ENCODE measurements around the gene TRMT11.

TRMT11 gene

DNA sequence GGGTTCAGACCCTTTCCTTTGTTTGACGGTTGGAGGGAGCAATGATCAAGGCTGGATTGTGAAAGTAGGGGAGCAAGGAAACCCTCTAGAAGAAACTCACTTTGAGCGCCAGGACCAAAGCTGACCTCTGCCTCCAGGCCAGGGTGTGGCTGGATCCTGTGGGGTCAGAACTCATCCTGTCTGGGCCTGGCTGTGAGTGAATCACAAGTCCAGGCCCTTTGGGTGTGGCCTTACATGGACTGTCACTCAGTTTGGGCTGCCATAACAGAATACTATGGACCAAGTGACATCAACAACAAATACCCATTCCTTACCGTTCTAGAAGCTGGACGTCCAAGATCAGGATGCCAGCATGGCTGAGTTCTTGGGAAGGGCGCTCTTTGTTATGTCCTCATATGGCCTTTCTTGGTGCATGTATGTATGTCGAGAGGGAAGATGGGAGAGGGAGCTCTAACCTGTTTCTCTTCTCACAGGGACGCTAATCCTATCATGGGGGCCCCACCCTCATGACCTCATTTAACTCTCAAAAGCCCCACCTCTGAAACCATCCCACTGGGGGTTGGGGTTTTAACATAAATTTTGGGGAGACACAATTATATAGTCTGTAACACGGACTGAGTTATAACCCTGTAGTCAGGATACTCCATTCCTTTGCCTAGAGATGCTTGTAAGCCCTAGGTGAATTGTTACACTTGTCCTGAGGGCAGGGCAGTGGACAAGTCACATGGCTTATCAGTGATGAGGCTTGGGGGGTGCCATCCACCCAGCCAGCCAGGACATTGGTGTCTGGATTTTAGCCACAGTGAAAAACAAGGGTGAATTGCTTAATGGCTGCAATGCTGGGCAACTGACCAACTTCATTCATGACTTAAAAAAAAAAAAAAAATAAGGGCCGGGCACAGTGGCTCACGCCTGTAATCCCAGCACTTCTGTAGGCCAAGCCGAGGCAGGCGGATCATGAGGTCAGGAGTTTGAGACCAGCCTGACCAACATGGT, 80.0 kb downstream of the TRMT11 start:
- TF ChIP-seq, protein P1, sequence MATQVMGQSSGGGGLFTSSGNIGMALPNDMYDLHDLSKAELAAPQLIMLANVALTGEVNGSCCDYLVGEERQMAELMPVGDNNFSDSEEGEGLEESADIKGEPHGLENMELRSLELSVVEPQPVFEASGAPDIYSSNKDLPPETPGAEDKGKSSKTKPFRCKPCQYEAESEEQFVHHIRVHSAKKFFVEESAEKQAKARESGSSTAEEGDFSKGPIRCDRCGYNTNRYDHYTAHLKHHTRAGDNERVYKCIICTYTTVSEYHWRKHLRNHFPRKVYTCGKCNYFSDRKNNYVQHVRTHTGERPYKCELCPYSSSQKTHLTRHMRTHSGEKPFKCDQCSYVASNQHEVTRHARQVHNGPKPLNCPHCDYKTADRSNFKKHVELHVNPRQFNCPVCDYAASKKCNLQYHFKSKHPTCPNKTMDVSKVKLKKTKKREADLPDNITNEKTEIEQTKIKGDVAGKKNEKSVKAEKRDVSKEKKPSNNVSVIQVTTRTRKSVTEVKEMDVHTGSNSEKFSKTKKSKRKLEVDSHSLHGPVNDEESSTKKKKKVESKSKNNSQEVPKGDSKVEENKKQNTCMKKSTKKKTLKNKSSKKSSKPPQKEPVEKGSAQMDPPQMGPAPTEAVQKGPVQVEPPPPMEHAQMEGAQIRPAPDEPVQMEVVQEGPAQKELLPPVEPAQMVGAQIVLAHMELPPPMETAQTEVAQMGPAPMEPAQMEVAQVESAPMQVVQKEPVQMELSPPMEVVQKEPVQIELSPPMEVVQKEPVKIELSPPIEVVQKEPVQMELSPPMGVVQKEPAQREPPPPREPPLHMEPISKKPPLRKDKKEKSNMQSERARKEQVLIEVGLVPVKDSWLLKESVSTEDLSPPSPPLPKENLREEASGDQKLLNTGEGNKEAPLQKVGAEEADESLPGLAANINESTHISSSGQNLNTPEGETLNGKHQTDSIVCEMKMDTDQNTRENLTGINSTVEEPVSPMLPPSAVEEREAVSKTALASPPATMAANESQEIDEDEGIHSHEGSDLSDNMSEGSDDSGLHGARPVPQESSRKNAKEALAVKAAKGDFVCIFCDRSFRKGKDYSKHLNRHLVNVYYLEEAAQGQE (IDR thresholded peaks at IDR 0.05; ENCODE audit: insufficient read depth in 1 of 2, low read depth in 2 of 2, low read length in 2 of 2), result no peak
- TF ChIP-seq POLR2AphosphoS5 (IDR thresholded peaks at IDR 0.05; ENCODE audit: low read depth, low read length) (no peak), FOXP2 (optimal IDR thresholded peaks at IDR 0.05; ENCODE audit: borderline replicate concordance, extremely low read depth, extremely low read length, insufficient read depth) (no peak), TAF1 (IDR thresholded peaks at IDR 0.05; ENCODE audit: borderline replicate concordance, insufficient read depth, low read length) (no peak), SIN3A (IDR thresholded peaks at IDR 0.05; ENCODE audit: borderline replicate concordance, insufficient read depth, low read length) (no peak)

DNA sequence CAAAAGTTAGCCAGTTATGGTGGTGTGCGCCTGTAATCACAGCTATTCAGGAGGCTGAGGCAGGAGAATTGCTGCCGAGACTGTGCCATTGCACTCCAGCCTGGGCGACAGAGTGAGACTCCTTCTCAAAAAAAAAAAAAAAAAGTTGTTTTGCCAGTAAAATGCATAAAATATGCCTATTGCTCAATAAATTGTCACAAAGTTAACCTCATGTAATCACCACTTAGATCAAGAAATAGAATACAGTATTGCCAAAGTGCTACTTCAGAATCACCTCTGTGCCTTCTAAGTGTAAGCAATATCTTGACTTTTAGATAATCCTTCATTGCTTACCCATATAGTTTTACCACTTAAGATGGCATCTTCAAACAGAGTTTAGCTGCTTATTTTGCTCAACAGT, 80.7 kb downstream of the TRMT11 start:
- TF ChIP-seq SIN3A (IDR thresholded peaks at IDR 0.05; ENCODE audit: borderline replicate concordance, insufficient read depth, low read length), result no peak
- TF ChIP-seq FOXP2 (optimal IDR thresholded peaks at IDR 0.05; ENCODE audit: borderline replicate concordance, extremely low read depth, extremely low read length, insufficient read depth), result no peak
- TF ChIP-seq TAF1 (IDR thresholded peaks at IDR 0.05; ENCODE audit: borderline replicate concordance, insufficient read depth, low read length), result no peak

DNA sequence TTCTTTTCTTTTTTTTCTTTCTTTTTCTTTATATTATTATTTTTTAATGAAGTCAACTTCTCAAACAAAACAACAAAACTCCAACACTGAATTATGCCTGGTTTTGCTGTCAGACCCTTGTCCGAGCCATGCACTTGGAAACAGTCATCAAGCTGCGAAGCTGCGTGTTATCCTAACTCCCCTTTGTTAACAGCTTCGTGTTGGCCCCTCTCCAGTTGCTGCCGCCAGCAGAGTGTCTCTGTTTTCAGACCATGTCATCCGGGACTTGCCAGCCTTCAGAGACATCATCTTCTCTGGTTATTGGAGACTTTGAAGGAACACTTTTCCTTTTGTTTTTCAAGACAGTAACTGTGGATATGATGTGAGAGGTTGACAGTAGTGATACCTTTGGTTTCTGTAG, 83.1 kb downstream of the TRMT11 start:
- TF ChIP-seq TAF1 (IDR thresholded peaks at IDR 0.05; ENCODE audit: borderline replicate concordance, insufficient read depth, low read length) (no peak), SIN3A (IDR thresholded peaks at IDR 0.05; ENCODE audit: borderline replicate concordance, insufficient read depth, low read length) (no peak), FOXP2 (optimal IDR thresholded peaks at IDR 0.05; ENCODE audit: borderline replicate concordance, extremely low read depth, extremely low read length, insufficient read depth) (no peak)
- TF ChIP-seq, protein P1 (IDR thresholded peaks at IDR 0.05; ENCODE audit: insufficient read depth in 1 of 2, low read depth in 2 of 2, low read length in 2 of 2), result no peak

DNA sequence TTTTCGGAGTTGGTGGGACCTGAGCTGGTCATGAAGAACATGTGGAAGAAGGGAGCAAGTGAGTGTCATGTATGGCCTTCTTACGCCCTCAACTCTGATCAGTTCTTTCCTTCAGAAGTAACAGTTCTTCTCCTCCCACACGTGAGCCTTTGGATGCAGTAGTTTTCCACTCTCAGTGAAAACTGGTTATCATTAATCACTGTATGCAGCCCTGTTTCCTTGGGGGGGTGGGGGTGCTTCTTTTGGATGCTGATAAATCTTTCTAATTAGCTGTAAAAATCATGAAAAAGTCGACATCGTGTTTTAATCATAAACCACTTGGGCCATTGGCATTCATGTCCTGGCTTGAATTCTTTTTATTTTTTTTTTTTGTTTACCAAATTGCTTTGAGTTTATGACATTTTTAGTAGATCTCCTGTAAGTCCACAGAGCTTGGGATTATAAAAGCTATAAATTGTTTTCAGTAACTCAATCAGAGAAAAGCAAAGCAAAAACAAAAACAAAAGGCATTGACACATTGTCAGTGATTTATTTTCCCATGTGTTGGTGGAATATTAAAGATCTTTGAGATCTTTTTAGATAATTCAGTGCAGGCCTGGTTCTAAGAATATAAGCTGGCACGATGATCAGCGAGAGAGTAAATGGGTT, 84.8 kb downstream of the TRMT11 start:
- no peak for TF ChIP-seq SIN3A (IDR thresholded peaks at IDR 0.05; ENCODE audit: borderline replicate concordance, insufficient read depth, low read length)
- TF ChIP-seq FOXP2 (optimal IDR thresholded peaks at IDR 0.05; ENCODE audit: borderline replicate concordance, extremely low read depth, extremely low read length, insufficient read depth), result no peak
- TF ChIP-seq POLR2AphosphoS5 (IDR thresholded peaks at IDR 0.05; ENCODE audit: low read depth, low read length), result no peak
- no peak for TF ChIP-seq TAF1 (IDR thresholded peaks at IDR 0.05; ENCODE audit: borderline replicate concordance, insufficient read depth, low read length)
- TF ChIP-seq, protein P1 (IDR thresholded peaks at IDR 0.05; ENCODE audit: insufficient read depth in 1 of 2, low read depth in 2 of 2, low read length in 2 of 2), result no peak

DNA sequence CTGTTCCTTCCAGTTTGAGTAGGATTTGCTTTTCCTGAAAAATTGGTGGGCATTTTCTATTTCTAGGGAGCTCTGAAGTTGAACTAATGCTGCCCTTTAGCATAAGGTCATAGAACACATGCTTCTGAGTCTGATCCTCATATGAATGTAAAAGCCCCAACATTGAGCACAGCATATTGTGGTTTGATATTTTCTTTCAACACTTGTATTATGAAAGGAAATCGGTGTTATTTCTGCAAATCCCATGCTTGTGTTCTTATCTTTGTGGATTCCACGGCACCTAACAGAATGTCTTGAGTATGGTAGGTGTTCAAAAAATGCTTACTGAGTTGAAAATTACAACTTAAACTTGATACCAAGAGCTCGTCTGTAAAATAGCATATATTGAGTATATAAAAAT, 85.8 kb downstream of the TRMT11 start:
- TF ChIP-seq TAF1 (IDR thresholded peaks at IDR 0.05; ENCODE audit: borderline replicate concordance, insufficient read depth, low read length), result no peak
- no peak for TF ChIP-seq FOXP2 (optimal IDR thresholded peaks at IDR 0.05; ENCODE audit: borderline replicate concordance, extremely low read depth, extremely low read length, insufficient read depth)
- no peak for TF ChIP-seq SIN3A (IDR thresholded peaks at IDR 0.05; ENCODE audit: borderline replicate concordance, insufficient read depth, low read length)
- TF ChIP-seq POLR2AphosphoS5 (IDR thresholded peaks at IDR 0.05; ENCODE audit: low read depth, low read length), result no peak
- TF ChIP-seq, protein P1 (IDR thresholded peaks at IDR 0.05; ENCODE audit: insufficient read depth in 1 of 2, low read depth in 2 of 2, low read length in 2 of 2), result no peak
